Coronary artery (tissue), 2 donors: ENCODE measurements around the gene N4BP2L1.

Source experiments
- DNase-seq: peaks from one replicate; pipeline ENCODE4 v3.0.0-alpha.2; 2017; ENCODE audit warnings: low spot score
- H3K27ac ChIP-seq, 2 donors: fragments of 200-600 bp; sonication (generic); one replicate each; pipeline ENCODE4 v1.5.1; 2016 to 2019
- H3K4me3 ChIP-seq: fragments of 200-600 bp; sonication (generic); 2 replicates; pipeline ENCODE4 v1.5.1; 2016; ENCODE audit warnings: mild to moderate bottlenecking, moderate library complexity
- TF ChIP-seq, protein P1 (sequence below): fragments of 200-600 bp; sonication (generic); IDR thresholded peaks from one replicate; pipeline ENCODE4 v1.5.1; 2019; ENCODE audit warnings: antibody characterized with exemption

N4BP2L1 gene

DNA sequence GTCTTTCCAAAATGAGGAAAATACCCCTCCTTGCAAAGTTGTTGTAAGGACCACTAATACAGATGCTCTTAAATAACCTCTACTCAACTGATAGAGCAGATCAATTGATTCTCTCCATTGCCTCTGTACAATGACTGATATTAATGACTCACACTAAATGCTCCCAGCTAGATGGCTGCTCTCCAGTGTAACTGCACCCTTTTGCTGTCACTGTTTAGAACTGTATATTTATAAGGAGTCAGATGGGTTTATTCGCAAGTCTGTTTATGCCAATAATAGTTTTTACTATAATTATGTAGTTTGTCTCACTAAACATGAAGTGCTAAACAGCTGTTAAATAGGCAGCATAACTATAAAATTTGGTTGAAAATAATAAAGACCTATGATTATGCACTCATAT, 21.0 kb upstream of the N4BP2L1 start:
- no peak for DNase-seq
- TF ChIP-seq, protein P1, sequence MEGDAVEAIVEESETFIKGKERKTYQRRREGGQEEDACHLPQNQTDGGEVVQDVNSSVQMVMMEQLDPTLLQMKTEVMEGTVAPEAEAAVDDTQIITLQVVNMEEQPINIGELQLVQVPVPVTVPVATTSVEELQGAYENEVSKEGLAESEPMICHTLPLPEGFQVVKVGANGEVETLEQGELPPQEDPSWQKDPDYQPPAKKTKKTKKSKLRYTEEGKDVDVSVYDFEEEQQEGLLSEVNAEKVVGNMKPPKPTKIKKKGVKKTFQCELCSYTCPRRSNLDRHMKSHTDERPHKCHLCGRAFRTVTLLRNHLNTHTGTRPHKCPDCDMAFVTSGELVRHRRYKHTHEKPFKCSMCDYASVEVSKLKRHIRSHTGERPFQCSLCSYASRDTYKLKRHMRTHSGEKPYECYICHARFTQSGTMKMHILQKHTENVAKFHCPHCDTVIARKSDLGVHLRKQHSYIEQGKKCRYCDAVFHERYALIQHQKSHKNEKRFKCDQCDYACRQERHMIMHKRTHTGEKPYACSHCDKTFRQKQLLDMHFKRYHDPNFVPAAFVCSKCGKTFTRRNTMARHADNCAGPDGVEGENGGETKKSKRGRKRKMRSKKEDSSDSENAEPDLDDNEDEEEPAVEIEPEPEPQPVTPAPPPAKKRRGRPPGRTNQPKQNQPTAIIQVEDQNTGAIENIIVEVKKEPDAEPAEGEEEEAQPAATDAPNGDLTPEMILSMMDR: no peak
- Histone ChIP-seq H3K4me3 (no peak overlapping the region), H3K27ac (no peak overlapping the region)

DNA sequence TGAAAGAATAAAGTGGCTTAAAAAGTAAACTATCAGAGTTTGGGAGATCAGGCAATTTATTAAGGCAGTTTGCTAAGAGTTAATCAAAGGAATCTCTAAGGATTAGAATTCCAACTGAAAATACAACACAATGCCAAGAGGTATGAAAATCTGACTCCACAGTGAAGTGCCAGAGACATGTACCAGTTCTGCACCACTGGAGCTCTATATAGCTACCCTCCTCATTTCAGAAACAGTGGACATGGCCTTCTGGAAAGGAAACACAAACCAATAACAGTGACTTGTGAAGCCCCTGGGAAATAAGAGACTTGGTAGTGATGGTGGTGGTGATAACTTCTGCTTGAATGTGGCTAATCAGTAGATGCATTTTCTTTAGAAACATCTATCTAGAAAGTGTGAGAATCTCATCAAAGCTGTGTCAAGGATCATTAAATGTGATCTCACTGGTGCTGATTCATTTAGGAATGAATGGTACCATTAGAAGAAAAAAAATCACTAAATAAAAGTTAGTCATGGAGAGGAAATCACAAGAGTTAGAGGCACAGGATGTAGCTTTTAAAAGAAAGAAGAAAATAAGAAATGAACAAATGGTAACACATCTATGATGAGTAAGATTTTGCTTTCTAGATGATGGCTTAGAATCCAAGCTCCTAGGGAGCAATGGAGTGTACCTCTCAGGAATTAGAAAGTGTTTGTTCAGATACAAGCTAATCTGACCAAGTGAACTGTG, 20.1 kb upstream of the N4BP2L1 start:
- TF ChIP-seq, protein P1: no peak
- Histone ChIP-seq H3K4me3 (no peak overlapping the region), H3K27ac (no peak overlapping the region)
- no peak for DNase-seq

- TF ChIP-seq, protein P1: no peak
- Histone ChIP-seq H3K4me3 (no peak overlapping the region), H3K27ac (no peak overlapping the region)
- no peak for DNase-seq
These were observed 19.0 kb upstream of the N4BP2L1 start for GRCh38 chr13:32446773-32447465.

DNA sequence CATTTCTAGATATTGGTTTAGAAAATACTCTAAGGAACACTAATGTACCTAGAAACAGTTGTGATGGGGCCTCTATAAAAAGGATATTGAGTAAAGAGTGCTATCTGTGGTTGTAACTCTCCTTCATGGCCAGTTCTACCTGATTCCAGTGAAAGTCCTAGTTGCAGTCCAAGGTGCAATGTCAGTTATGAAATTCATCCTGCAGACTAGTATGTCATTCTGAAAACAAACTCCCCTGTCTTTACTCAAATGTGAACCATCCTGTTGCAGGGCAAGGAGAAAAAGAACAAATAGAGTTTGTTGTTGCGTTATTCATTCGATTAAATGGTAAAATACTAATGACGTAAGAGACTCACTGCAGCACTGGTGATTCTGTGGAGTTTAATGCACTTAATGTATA, 18.3 kb upstream of the N4BP2L1 start:
- DNase-seq: no peak
- H3K4me3 ChIP-seq: no peak overlapping the region

DNA sequence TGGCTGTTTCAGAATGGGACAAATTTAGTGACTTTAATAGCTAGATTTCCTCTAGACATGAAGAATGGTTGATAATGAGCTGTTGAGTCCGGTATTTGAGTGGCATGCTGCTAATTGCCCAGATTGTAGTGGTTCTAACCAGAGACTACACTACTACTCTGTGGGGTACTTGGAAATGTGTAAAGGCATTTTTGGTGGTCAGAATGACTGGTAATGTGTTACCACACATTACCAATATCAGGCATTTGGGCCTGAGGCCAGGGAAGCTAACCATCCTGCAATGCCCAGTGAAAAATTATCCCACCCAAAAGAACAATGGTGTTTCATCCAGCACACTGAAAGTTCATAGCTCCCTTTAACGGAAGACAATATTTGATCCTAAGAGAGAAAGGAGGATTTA, 17.5 kb upstream of the N4BP2L1 start:
- TF ChIP-seq, protein P1: no peak
- Histone ChIP-seq H3K4me3 (no peak overlapping the region), H3K27ac (no peak overlapping the region)

More for the DNA sequence above, 18.3 kb upstream of the N4BP2L1 start:
- no peak overlapping the region for H3K27ac ChIP-seq
- TF ChIP-seq, protein P1: no peak

GRCh38 chr13:32443111-32443510, 15.2 kb upstream of the N4BP2L1 start:
- Histone ChIP-seq H3K4me3 (no peak overlapping the region), H3K27ac (no peak overlapping the region)
- DNase-seq: no peak
- TF ChIP-seq, protein P1: no peak

More for the DNA sequence above, 17.5 kb upstream of the N4BP2L1 start:
- no peak for DNase-seq

DNA sequence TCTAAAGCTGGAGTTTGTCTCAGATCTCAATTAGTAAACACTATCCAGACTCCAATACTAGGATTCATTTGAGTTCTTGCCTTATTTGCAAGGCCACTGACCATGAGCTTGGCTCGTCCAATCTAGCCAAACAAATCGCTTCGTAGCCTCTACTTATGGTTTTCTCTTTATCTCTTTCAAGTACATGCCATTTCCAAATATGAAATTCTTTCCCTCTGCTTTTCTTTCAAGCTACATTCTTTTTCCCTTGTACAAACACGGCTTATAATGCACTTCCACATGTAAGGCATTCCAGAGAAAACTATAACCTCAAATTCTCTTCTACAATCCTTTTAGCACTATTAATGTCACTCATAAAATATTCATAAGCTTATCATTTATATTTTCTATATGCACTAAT, 10.9 kb upstream of the N4BP2L1 start:
- H3K27ac ChIP-seq: no peak overlapping the region
- no peak overlapping the region for H3K4me3 ChIP-seq
- no peak for DNase-seq
- TF ChIP-seq, protein P1: no peak
